HCT116 (cell line): ENCODE data around the gene MST1. TPM values are rescaled to one million over a fixed set of nuclear protein-coding genes. Genes with fewer than 3 reads are reported as not detected.

Experiments
- ATAC-seq: fragments of 200-7000 bp; cut with Tn5 transposase; 2 replicates; pipeline ENCODE4 v1.9.1; 2020; ENCODE audit warnings: mild to moderate bottlenecking, moderate library complexity
- BruUV-seq: library from RNA; stranded (reverse); fragments of 400-500 nt; replicated peaks from 2 replicates; lab custom pipeline; 2021; lab: Mats Ljungman, UMichigan
- CTCF ChIA-PET: fragments of 300-600 bp; sonication (Branson Sonifier 250); formaldehyde crosslinking; loops from one replicate; lab custom pipeline; 2021; ENCODE audit warnings: antibody characterized with exemption; lab: Charles Lee
- POLR2A ChIA-PET: fragments of 300-600, 350-600 bp; sonication (Branson Sonifier 250); formaldehyde crosslinking; loops from one replicate; lab custom pipeline; 2021; ENCODE audit warnings: antibody characterized with exemption; lab: Charles Lee
- RAD21 ChIA-PET, 2 experiments: fragments of 300-600 bp; sonication (Branson Sonifier 250); formaldehyde crosslinking; loops; one replicate each; lab custom pipeline; 2023; ENCODE audit warnings: low total read pairs in 2 of 2; ENCODE audit not compliant: uncharacterized antibody in 2 of 2, unreplicated experiment in 2 of 2, low non-redundant PET in 1 of 2; lab: Charles Lee
- DNase-seq: peaks from one replicate; pipeline ENCODE4 v3.0.0-alpha.2; 2010; ENCODE audit warnings: low read depth, low spot score
- H2AFZ ChIP-seq: fragments of 200-600 bp; shearing (Covaris generic), sonication (generic); 2 replicates; pipeline ENCODE4 v1.6.1; 2017; ENCODE audit warnings: low read depth, mixed run types, mixed read lengths, antibody characterized with exemption, low read length; ENCODE audit not compliant: poor library complexity, severe bottlenecking
- H3K27ac ChIP-seq: 2 replicates; pipeline ENCODE4 v1.5.1; 2012; ENCODE audit warnings: low read depth, low read length
- H3K27me3 ChIP-seq: fragments of 200-600 bp; sonication (generic); 2 replicates; pipeline ENCODE4 v1.6.1; 2016; ENCODE audit warnings: mixed run types, low read length, mixed read lengths; ENCODE audit not compliant: insufficient read depth
- H3K36me3 ChIP-seq, 2 experiments: fragments of 200-500 bp in 1 of 2; fragments of 200-600 bp in 1 of 2; sonication (Bioruptor generic) in 1 of 2; sonication (generic) in 1 of 2; 2 replicates each; pipeline versions ENCODE4 v1.5.1 to v1.6.1; 2014 to 2016; ENCODE audit warnings: low read length in 2 of 2, inconsistent platforms in 1 of 2, mixed read lengths in 1 of 2, mixed run types in 1 of 2; ENCODE audit not compliant: insufficient read depth in 2 of 2, control insufficient read depth in 1 of 2
- H3K4me1 ChIP-seq, 2 experiments: fragments of 200-600 bp in 1 of 2; sonication (generic) in 1 of 2; 2 replicates each; pipeline versions ENCODE4 v1.5.1 to v1.6.1; 2012 to 2017; ENCODE audit warnings: low read length in 2 of 2, inconsistent platforms in 1 of 2, mild to moderate bottlenecking in 1 of 2, mixed read lengths in 1 of 2, mixed run types in 1 of 2, moderate library complexity in 1 of 2; ENCODE audit not compliant: insufficient read depth in 2 of 2, control insufficient read depth in 1 of 2
- H3K4me2 ChIP-seq: fragments of 200-600 bp; sonication (generic); 2 replicates; pipeline ENCODE4 v1.6.1; 2017; ENCODE audit warnings: mixed run types, low read length, mixed read lengths
- H3K4me3 ChIP-seq, 2 experiments: fragments of 200-600 bp in 1 of 2; sonication (generic) in 1 of 2; replicated peaks in 1 of 2; 2 replicates each; pipeline ENCODE4 v1.5.1; 2011 to 2016; ENCODE audit warnings: low read length in 2 of 2, control low read depth in 1 of 2, low read depth in 1 of 2, mild to moderate bottlenecking in 1 of 2, mixed read lengths in 1 of 2, mixed run types in 1 of 2
- H3K79me2 ChIP-seq: fragments of 200-600 bp; sonication (generic); 2 replicates; pipeline ENCODE4 v1.6.1; 2017; ENCODE audit warnings: mild to moderate bottlenecking, mixed run types, low read length, moderate library complexity, mixed read lengths; ENCODE audit not compliant: insufficient read depth
- H3K9ac ChIP-seq: fragments of 200-600 bp; sonication (generic); 2 replicates; pipeline ENCODE4 v1.6.1; 2016; ENCODE audit warnings: low read length, mixed read lengths
- H3K9me2 ChIP-seq: fragments of 200-600 bp; sonication (generic), shearing (Covaris generic); 2 replicates; pipeline ENCODE4 v1.6.1; 2017; ENCODE audit warnings: mixed run types, mild to moderate bottlenecking, moderate library complexity; ENCODE audit not compliant: insufficient read depth
- H3K9me3 ChIP-seq, 2 experiments: fragments of 200-500 bp in 1 of 2; fragments of 200-600 bp in 1 of 2; sonication (Bioruptor generic) in 1 of 2; sonication (generic) in 1 of 2; 2 replicates each; pipeline ENCODE4 v1.6.1; 2014 to 2017; ENCODE audit warnings: low read length in 2 of 2, mixed read lengths in 2 of 2, inconsistent platforms in 1 of 2, low read depth in 1 of 2, mild to moderate bottlenecking in 1 of 2, mixed run types in 1 of 2, moderate library complexity in 1 of 2; ENCODE audit not compliant: control insufficient read depth in 1 of 2, insufficient read depth in 1 of 2
- H4K20me1 ChIP-seq: fragments of 200-600 bp; sonication (generic), shearing (Covaris generic); 2 replicates; pipeline ENCODE4 v1.6.1; 2017; ENCODE audit warnings: mixed run types, mild to moderate bottlenecking, moderate library complexity; ENCODE audit not compliant: insufficient read depth
- ATF3 ChIP-seq: IDR thresholded peaks from 2 replicates; pipeline ENCODE4 v1.6.1; 2012
- CBX3 ChIP-seq: IDR thresholded peaks from 2 replicates; pipeline ENCODE4 v1.6.1; 2012; ENCODE audit warnings: low read depth
- CEBPB ChIP-seq: IDR thresholded peaks from 2 replicates; pipeline ENCODE4 v1.6.1; 2012; ENCODE audit warnings: low read depth
- EGR1 ChIP-seq: IDR thresholded peaks from 2 replicates; pipeline ENCODE4 v1.6.1; 2012; ENCODE audit warnings: low read depth
- ELF1 ChIP-seq: IDR thresholded peaks from 2 replicates; pipeline ENCODE4 v1.6.1; 2012; ENCODE audit warnings: low read depth, borderline replicate concordance
- EZH2 ChIP-seq: fragments of 200-600 bp; sonication (generic); IDR thresholded peaks from 2 replicates; pipeline ENCODE4 v1.6.1; 2017; ENCODE audit warnings: antibody characterized with exemption, mixed run types
- JUND ChIP-seq: IDR thresholded peaks from 2 replicates; pipeline ENCODE4 v1.6.1; 2012
- POLR2A ChIP-seq: IDR thresholded peaks from 2 replicates; pipeline ENCODE4 v1.7.0; 2011; ENCODE audit warnings: borderline replicate concordance; ENCODE audit not compliant: insufficient read depth, insufficient read length; ENCODE audit errors: extremely low read depth
- RAD21 ChIP-seq: IDR thresholded peaks from 2 replicates; pipeline ENCODE4 v1.6.1; 2012; ENCODE audit warnings: low read depth, mild to moderate bottlenecking
- REST ChIP-seq: IDR thresholded peaks from 2 replicates; pipeline ENCODE4 v1.6.1; 2012; ENCODE audit warnings: low read depth
- SP1 ChIP-seq: IDR thresholded peaks from 2 replicates; pipeline ENCODE4 v1.6.1; 2012; ENCODE audit warnings: low read depth
- SRF ChIP-seq: IDR thresholded peaks from 2 replicates; pipeline ENCODE4 v1.6.1; 2012; ENCODE audit warnings: low read depth
- TCF7L2 ChIP-seq: IDR thresholded peaks from 2 replicates; pipeline ENCODE4 v1.7.0; 2011; ENCODE audit warnings: borderline replicate concordance, inconsistent platforms; ENCODE audit not compliant: insufficient read depth, insufficient read length; ENCODE audit errors: extremely low read depth
- intact Hi-C: fragments of 100-400 bp; cut with micrococcal nuclease; formaldehyde crosslinking; loops from 2 replicates; pipeline ENCODE4 v1.10.0; 2022
- total RNA-seq: library from RNA; stranded (reverse); gene quantifications from one replicate; pipeline ENCODE4 v1.2.1, GENCODE V29; 2021; ENCODE audit not compliant: unreplicated experiment
- TF ChIP-seq, protein P1 (sequence below), 3 experiments: fragments of 200-600 bp in 1 of 3; sonication (generic) in 1 of 3; IDR thresholded peaks in 2 of 3; conservative IDR thresholded peaks in 1 of 3; 2 replicates each; pipeline ENCODE4 v1.5.1; 2012 to 2017; ENCODE audit warnings: low read depth in 2 of 3, low read length in 2 of 3, antibody characterized with exemption in 1 of 3, borderline replicate concordance in 1 of 3, control low read depth in 1 of 3, mild to moderate bottlenecking in 1 of 3, mixed read lengths in 1 of 3, mixed run types in 1 of 3, moderate library complexity in 1 of 3; ENCODE audit not compliant: insufficient read depth in 1 of 3

MST1 gene
- total RNA-seq, 1 experiment from 2014 or later, result 15.4 TPM

GRCh38 chr3:49699281-49699979 is 10.2 kb upstream of the MST1 start:
- H3K36me3 ChIP-seq, result peaks cover 0 to 7% of the 10 kb centered on the region in 2 experiments; a peak in 1 of 4 replicates

More at GRCh38 chr3:49699281-49699979, 10.2 kb upstream of the MST1 start:
- no peak overlapping the region for H3K4me2 ChIP-seq
- ATAC-seq (no peak), DNase-seq (no peak)
- H3K9me3 ChIP-seq, result no peaks in the 10 kb centered on the region
- ChIA-PET RAD21 (no interaction called here), CTCF (interaction anchor here (2.8 kb wide), 1 partner anchor 160 kb away, joined by 25 read pairs; no protein-coding TSS in a partner anchor), POLR2A (no interaction called here)
- H3K27me3 ChIP-seq, result no peaks in the 10 kb centered on the region
- intact Hi-C loops, result no loop called here
- H3K9me2 ChIP-seq, result no peaks in the 10 kb centered on the region
- TF ChIP-seq JUND, result no peak
- no peak for TF ChIP-seq EZH2
- TF ChIP-seq SRF, result no peak
- no peak for TF ChIP-seq EGR1
- TF ChIP-seq, protein P1, sequence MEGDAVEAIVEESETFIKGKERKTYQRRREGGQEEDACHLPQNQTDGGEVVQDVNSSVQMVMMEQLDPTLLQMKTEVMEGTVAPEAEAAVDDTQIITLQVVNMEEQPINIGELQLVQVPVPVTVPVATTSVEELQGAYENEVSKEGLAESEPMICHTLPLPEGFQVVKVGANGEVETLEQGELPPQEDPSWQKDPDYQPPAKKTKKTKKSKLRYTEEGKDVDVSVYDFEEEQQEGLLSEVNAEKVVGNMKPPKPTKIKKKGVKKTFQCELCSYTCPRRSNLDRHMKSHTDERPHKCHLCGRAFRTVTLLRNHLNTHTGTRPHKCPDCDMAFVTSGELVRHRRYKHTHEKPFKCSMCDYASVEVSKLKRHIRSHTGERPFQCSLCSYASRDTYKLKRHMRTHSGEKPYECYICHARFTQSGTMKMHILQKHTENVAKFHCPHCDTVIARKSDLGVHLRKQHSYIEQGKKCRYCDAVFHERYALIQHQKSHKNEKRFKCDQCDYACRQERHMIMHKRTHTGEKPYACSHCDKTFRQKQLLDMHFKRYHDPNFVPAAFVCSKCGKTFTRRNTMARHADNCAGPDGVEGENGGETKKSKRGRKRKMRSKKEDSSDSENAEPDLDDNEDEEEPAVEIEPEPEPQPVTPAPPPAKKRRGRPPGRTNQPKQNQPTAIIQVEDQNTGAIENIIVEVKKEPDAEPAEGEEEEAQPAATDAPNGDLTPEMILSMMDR (IDR thresholded peaks at IDR 0.05 in 2 of 3, conservative IDR thresholded peaks at IDR 0.05 in 1 of 3; ENCODE audit: borderline replicate concordance in 1 of 3, insufficient read depth in 1 of 3, low read depth in 2 of 3, low read length in 2 of 3), result no peak
- TF ChIP-seq CBX3, result no peak
- no peak for TF ChIP-seq CEBPB
- no peak for TF ChIP-seq POLR2A
- no peak for TF ChIP-seq TCF7L2
- TF ChIP-seq ATF3, result no peak
- TF ChIP-seq SP1, result no peak
- no peak for TF ChIP-seq ELF1
- TF ChIP-seq REST, result no peak
- no peak for TF ChIP-seq RAD21
- H3K4me3 ChIP-seq, result no peak overlapping the region
- no peak overlapping the region for H3K27ac ChIP-seq
- peaks cover 2% of the 10 kb centered on the region; the same call in 1 of the 2 replicates for H3K79me2 ChIP-seq
- no peak overlapping the region for H3K9ac ChIP-seq
- BruUV-seq, result no TSS peak
- H4K20me1 ChIP-seq, result no peaks in the 10 kb centered on the region
- H3K4me1 ChIP-seq, result no peaks in the 10 kb centered on the region
- no peak overlapping the region for H2AFZ ChIP-seq
